ENCODE measurements around the gene UVSSA. TPM values are rescaled to one million over a fixed set of nuclear protein-coding genes. Genes with fewer than 3 reads are reported as not detected.
"Not testable (repeated sequence)": the region's sequence is repeated elsewhere in the genome, so short reads cannot be mapped to it uniquely, and the experiment has no call there.

UVSSA gene
- total RNA-seq, 4 donors from 2014 or later: 8.5 to 13.2 (median 12.3) TPM

- intact Hi-C loops (cut with DNase I; ENCODE audit: low total_unique reads) (no loop called here), in situ Hi-C loops (cut with MboI; ENCODE audit: low sequenced_read_pairs in 4 of 4) (no loop called here)
- no peaks in the 10 kb centered on the region for H3K9me3 ChIP-seq
- no peak overlapping the region for H3K4me3 ChIP-seq
- H3K27me3 ChIP-seq: no peaks in the 10 kb centered on the region
- TF ChIP-seq CTCF (IDR thresholded peaks at IDR 0.05 in 4 of 5, conservative IDR thresholded peaks at IDR 0.05 in 1 of 5) (no peak), POLR2A (IDR thresholded peaks at IDR 0.05) (no peak)
- H3K27ac ChIP-seq: no peak overlapping the region
- DNase-seq: no peak
- ATAC-seq: no peak
- peaks cover 0 to 23% of the 10 kb centered on the region in 2 donors for H3K36me3 ChIP-seq
- H3K4me1 ChIP-seq: no peaks in the 10 kb centered on the region
Observed at GRCh38 chr4:1393866-1394265, 46.9 kb downstream of the UVSSA start.

- H3K9me3 ChIP-seq; intact Hi-C loops (cut with DNase I; ENCODE audit: low total_unique reads); H3K4me3 ChIP-seq; ATAC-seq; H3K27me3 ChIP-seq; DNase-seq; H3K4me1 ChIP-seq; in situ Hi-C loops (cut with MboI; ENCODE audit: low sequenced_read_pairs in 4 of 4); H3K27ac ChIP-seq: not testable (repeated sequence)
- peaks cover 0 to 23% of the 10 kb centered on the region in 2 donors for H3K36me3 ChIP-seq
Observed at GRCh38 chr4:1394554-1395388, 47.8 kb downstream of the UVSSA start.

GRCh38 chr4:1395389-1395820, 48.4 kb downstream of the UVSSA start:
- DNase-seq; H3K27ac ChIP-seq; ATAC-seq; in situ Hi-C loops (cut with MboI; ENCODE audit: low sequenced_read_pairs in 4 of 4); H3K4me3 ChIP-seq; H3K9me3 ChIP-seq; H3K27me3 ChIP-seq; intact Hi-C loops (cut with DNase I; ENCODE audit: low total_unique reads); H3K4me1 ChIP-seq: not testable (repeated sequence)
- peaks cover 0 to 23% of the 10 kb centered on the region in 2 donors for H3K36me3 ChIP-seq

GRCh38 chr4:1395941-1396805, 49.2 kb downstream of the UVSSA start:
- H3K27me3 ChIP-seq: peaks cover 12 to 18% (median 17%) of the 10 kb centered on the region in 3 donors
- TF ChIP-seq POLR2A (IDR thresholded peaks at IDR 0.05): no peak
- TF ChIP-seq CTCF (IDR thresholded peaks at IDR 0.05 in 4 of 5, conservative IDR thresholded peaks at IDR 0.05 in 1 of 5): no peak
- H3K27ac ChIP-seq: no peak overlapping the region
- in situ Hi-C loops (cut with MboI; ENCODE audit: low sequenced_read_pairs in 4 of 4) (no loop called here), intact Hi-C loops (cut with DNase I; ENCODE audit: low total_unique reads) (no loop called here)
- no peaks in the 10 kb centered on the region for H3K9me3 ChIP-seq
- H3K4me3 ChIP-seq: no peak overlapping the region
- DNase-seq (no peak), ATAC-seq (no peak)
- peaks cover 0 to 19% of the 10 kb centered on the region in 2 donors for H3K36me3 ChIP-seq
- H3K4me1 ChIP-seq: no peaks in the 10 kb centered on the region

- Histone ChIP-seq H3K27ac (no peak overlapping the region), H3K36me3 (peaks cover 0 to 12% of the 10 kb centered on the region in 2 donors), H3K4me3 (no peak overlapping the region), H3K4me1 (no peaks in the 10 kb centered on the region), H3K27me3 (peaks cover 19 to 25% (median 25%) of the 10 kb centered on the region in 3 donors), H3K9me3 (no peaks in the 10 kb centered on the region)
- no peak for TF ChIP-seq POLR2A (IDR thresholded peaks at IDR 0.05)
- TF ChIP-seq CTCF (IDR thresholded peaks at IDR 0.05 in 4 of 5, conservative IDR thresholded peaks at IDR 0.05 in 1 of 5): no peak
- in situ Hi-C loops (cut with MboI; ENCODE audit: low sequenced_read_pairs in 4 of 4): no loop called here
- intact Hi-C loops (cut with DNase I; ENCODE audit: low total_unique reads): no loop called here
- no peak for DNase-seq
- ATAC-seq: no peak
Observed at GRCh38 chr4:1396806-1397455, 49.9 kb downstream of the UVSSA start.

Data from gastrocnemius medialis (tissue), 4 donors.